Chondrocyte (in vitro differentiated cells): ENCODE results near the gene NDUFAF5. TPM values are rescaled to one million over a fixed set of nuclear protein-coding genes. Genes with fewer than 3 reads are reported as not detected.
A peak's percentile ranks its signal among the peaks of the same experiment; 100 is the strongest.

Experiments
- DNase-seq: peaks from one replicate; pipeline ENCODE4 v3.0.0; 2021; ENCODE audit warnings: mixed read lengths, low spot score
- H3K27ac Mint-ChIP-seq: one replicate; pipeline ENCODE4 v1.8.0; 2021; ENCODE audit warnings: mild to moderate bottlenecking, moderate library complexity, mixed read lengths; ENCODE audit not compliant: unreplicated experiment
- H3K27me3 Mint-ChIP-seq: 2 replicates; pipeline ENCODE4 v1.8.0; 2021; ENCODE audit warnings: low read depth, mixed read lengths
- H3K36me3 Mint-ChIP-seq: 2 replicates; pipeline ENCODE4 v1.8.0; 2021; ENCODE audit warnings: low read depth, mixed read lengths
- H3K4me1 Mint-ChIP-seq: 2 replicates; pipeline ENCODE4 v1.8.0; 2021; ENCODE audit warnings: low read depth, mild to moderate bottlenecking, mixed read lengths
- H3K4me3 Mint-ChIP-seq: one replicate; pipeline ENCODE4 v1.8.0; 2021; ENCODE audit warnings: mild to moderate bottlenecking, moderate library complexity, mixed read lengths; ENCODE audit not compliant: unreplicated experiment
- H3K9me3 Mint-ChIP-seq: 2 replicates; pipeline ENCODE4 v1.8.0; 2021; ENCODE audit warnings: low read depth, mixed read lengths
- CTCF ChIP-seq: fragments of 200-600 bp; sonication (generic); IDR thresholded peaks from 2 replicates; pipeline ENCODE4 v1.5.0; 2021; ENCODE audit warnings: antibody characterized with exemption, mild to moderate bottlenecking, moderate library complexity
- total RNA-seq: library from RNA; stranded (reverse); gene quantifications from 3 replicates; pipeline ENCODE4 v1.2.1, GENCODE V29; 2021

NDUFAF5 gene
- total RNA-seq, 1 donor from 2014 or later, result 21.1 TPM

- no peak for TF ChIP-seq CTCF
- no peaks in the 10 kb centered on the region for H3K27me3 Mint-ChIP-seq
- H3K27ac Mint-ChIP-seq, result no peak overlapping the region
- H3K36me3 Mint-ChIP-seq, result peaks cover 28% of the 10 kb centered on the region
- H3K9me3 Mint-ChIP-seq, result no peaks in the 10 kb centered on the region
- H3K4me1 Mint-ChIP-seq, result peaks cover 19% of the 10 kb centered on the region
- DNase-seq, result no peak
- no peak overlapping the region for H3K4me3 Mint-ChIP-seq
Measured at GRCh38 chr20:13790708-13791107, 5.9 kb downstream of the NDUFAF5 start.

GRCh38 chr20:13791540-13792459 is 7.0 kb downstream of the NDUFAF5 start:
- Mint-ChIP-seq H3K4me1 (peaks cover 8% of the 10 kb centered on the region), H3K27ac (no peak overlapping the region), H3K36me3 (peaks cover 35% of the 10 kb centered on the region), H3K27me3 (no peaks in the 10 kb centered on the region), H3K4me3 (no peak overlapping the region), H3K9me3 (no peaks in the 10 kb centered on the region)
- no peak for TF ChIP-seq CTCF
- no peak for DNase-seq

GRCh38 chr20:13793001-13793400 is 8.2 kb downstream of the NDUFAF5 start:
- H3K36me3 Mint-ChIP-seq, result peaks cover 38% of the 10 kb centered on the region
- DNase-seq, result no peak
- H3K27ac Mint-ChIP-seq, result no peak overlapping the region
- no peaks in the 10 kb centered on the region for H3K27me3 Mint-ChIP-seq
- no peaks in the 10 kb centered on the region for H3K9me3 Mint-ChIP-seq
- H3K4me3 Mint-ChIP-seq, result no peak overlapping the region
- no peak for TF ChIP-seq CTCF
- H3K4me1 Mint-ChIP-seq, result peaks cover 3% of the 10 kb centered on the region

- Mint-ChIP-seq H3K27ac (peak overlapping the region; percentile 22), H3K36me3 (peaks cover 41% of the 10 kb centered on the region), H3K27me3 (no peaks in the 10 kb centered on the region), H3K4me1 (peaks cover 5% of the 10 kb centered on the region), H3K9me3 (no peaks in the 10 kb centered on the region), H3K4me3 (no peak overlapping the region)
- DNase-seq, result no peak
- TF ChIP-seq CTCF, result no peak
Measured at GRCh38 chr20:13794667-13795066, 9.8 kb downstream of the NDUFAF5 start.

- DNase-seq, result no peak
- H3K27me3 Mint-ChIP-seq, result no peaks in the 10 kb centered on the region
- no peak for TF ChIP-seq CTCF
- H3K27ac Mint-ChIP-seq, result peak overlapping the region; percentile 24
- H3K4me1 Mint-ChIP-seq, result peaks cover 16% of the 10 kb centered on the region
- peaks cover 43% of the 10 kb centered on the region for H3K36me3 Mint-ChIP-seq
- H3K4me3 Mint-ChIP-seq, result no peak overlapping the region
- no peaks in the 10 kb centered on the region for H3K9me3 Mint-ChIP-seq
Measured at GRCh38 chr20:13799040-13799439, 14.2 kb downstream of the NDUFAF5 start.
